Renal cortex interstitium (tissue), 15 donors: Measurements from ENCODE around the gene LARP7. TPM values are rescaled to one million over a fixed set of nuclear protein-coding genes. Genes with fewer than 3 reads are reported as not detected.
A peak's percentile ranks its signal among the peaks of the same experiment; 100 is the strongest.
"Not testable (repeated sequence)": the region's sequence is repeated elsewhere in the genome, so short reads cannot be mapped to it uniquely, and the experiment has no call there.

ENCODE experiments used
- DNase-seq, 11 donors: peaks; one replicate each; pipeline ENCODE4 v3.0.0-alpha.2; 2013; ENCODE audit warnings: low read depth in 9 of 11, low spot score in 4 of 11; ENCODE audit errors: extremely low read depth in 1 of 11
- long read RNA-seq, 16 experiments: transcript quantifications; one replicate each; lab custom pipeline, GENCODE V29; 2026
- polyA plus RNA-seq, 3 donors: library from polyadenylated mRNA; unstranded; fragments of 120-200 nt; gene quantifications; one replicate each; pipeline ENCODE4 v1.2.1, GENCODE V29; 2013; ENCODE audit not compliant: insufficient read length in 3 of 3

The LARP7 gene
- polyA plus RNA-seq: 100 to 1,000 TPM in 2 of 3 donors, 10 to 100 TPM in 1; 93.7 to 125 (median 119) TPM
- long read RNA-seq, donor 1, partial matches to known transcripts: 42 of 48 reads
- long read RNA-seq, donor 1, other reads (novel, unspliced or antisense): 0 of 48 reads
- long read RNA-seq, donor 2, partial matches to known transcripts: 37 of 42 reads
- long read RNA-seq, donor 2, other reads (novel, unspliced or antisense): 0 of 42 reads
- long read RNA-seq, donor 3, transcript LARP7-202 (13 exons, 2,286 nt): major isoform, 8 of 117 reads
- long read RNA-seq, donor 3, partial matches to known transcripts: 101 of 117 reads
- long read RNA-seq, donor 3, other reads (novel, unspliced or antisense): 0 of 117 reads
- long read RNA-seq, donor 4, partial matches to known transcripts: 74 of 86 reads
- long read RNA-seq, donor 4, other reads (novel, unspliced or antisense): 0 of 86 reads
- long read RNA-seq, donor 5: 0 reads
- long read RNA-seq, donor 6, transcript LARP7-208 (3 exons, 753 nt): major isoform, 6 of 73 reads
- long read RNA-seq, donor 6, partial matches to known transcripts: 62 of 73 reads
- long read RNA-seq, donor 6, other reads (novel, unspliced or antisense): 0 of 73 reads
- long read RNA-seq, donor 7, partial matches to known transcripts: 105 of 115 reads
- long read RNA-seq, donor 7, other reads (novel, unspliced or antisense): 0 of 115 reads
- long read RNA-seq, donor 8: 0 reads
- long read RNA-seq, donor 9, partial matches to known transcripts: 79 of 88 reads
- long read RNA-seq, donor 9, other reads (novel, unspliced or antisense): 0 of 88 reads
- long read RNA-seq, donor 10, transcript LARP7-206 (7 exons, 1,047 nt): major isoform, 8 of 116 reads
- long read RNA-seq, donor 10, partial matches to known transcripts: 105 of 116 reads
- long read RNA-seq, donor 10, other reads (novel, unspliced or antisense): 0 of 116 reads
- long read RNA-seq, donor 11, partial matches to known transcripts: 80 of 84 reads
- long read RNA-seq, donor 11, other reads (novel, unspliced or antisense): 0 of 84 reads
- long read RNA-seq, donor 12, partial matches to known transcripts: 23 of 26 reads
- long read RNA-seq, donor 12, other reads (novel, unspliced or antisense): 0 of 26 reads
- long read RNA-seq, donor 13: 0 reads
- long read RNA-seq, donor 14, transcript LARP7-202 (13 exons, 2,286 nt): major isoform, 7 of 72 reads
- long read RNA-seq, donor 14, transcript LARP7-201 (13 exons, 2,164 nt): minor isoform, 5 of 72 reads
- long read RNA-seq, donor 14, partial matches to known transcripts: 58 of 72 reads
- long read RNA-seq, donor 14, other reads (novel, unspliced or antisense): 0 of 72 reads
- long read RNA-seq, donor 15, partial matches to known transcripts: 14 of 25 reads
- long read RNA-seq, donor 15, other reads (novel, unspliced or antisense): 0 of 25 reads
- long read RNA-seq, donor 16, transcript LARP7-202 (13 exons, 2,286 nt): major isoform, 12 of 275 reads
- long read RNA-seq, donor 16, transcript LARP7-201 (13 exons, 2,164 nt): minor isoform, 5 of 275 reads
- long read RNA-seq, donor 16, partial matches to known transcripts: 247 of 275 reads
- long read RNA-seq, donor 16, other reads (novel, unspliced or antisense): 0 of 275 reads

DNA sequence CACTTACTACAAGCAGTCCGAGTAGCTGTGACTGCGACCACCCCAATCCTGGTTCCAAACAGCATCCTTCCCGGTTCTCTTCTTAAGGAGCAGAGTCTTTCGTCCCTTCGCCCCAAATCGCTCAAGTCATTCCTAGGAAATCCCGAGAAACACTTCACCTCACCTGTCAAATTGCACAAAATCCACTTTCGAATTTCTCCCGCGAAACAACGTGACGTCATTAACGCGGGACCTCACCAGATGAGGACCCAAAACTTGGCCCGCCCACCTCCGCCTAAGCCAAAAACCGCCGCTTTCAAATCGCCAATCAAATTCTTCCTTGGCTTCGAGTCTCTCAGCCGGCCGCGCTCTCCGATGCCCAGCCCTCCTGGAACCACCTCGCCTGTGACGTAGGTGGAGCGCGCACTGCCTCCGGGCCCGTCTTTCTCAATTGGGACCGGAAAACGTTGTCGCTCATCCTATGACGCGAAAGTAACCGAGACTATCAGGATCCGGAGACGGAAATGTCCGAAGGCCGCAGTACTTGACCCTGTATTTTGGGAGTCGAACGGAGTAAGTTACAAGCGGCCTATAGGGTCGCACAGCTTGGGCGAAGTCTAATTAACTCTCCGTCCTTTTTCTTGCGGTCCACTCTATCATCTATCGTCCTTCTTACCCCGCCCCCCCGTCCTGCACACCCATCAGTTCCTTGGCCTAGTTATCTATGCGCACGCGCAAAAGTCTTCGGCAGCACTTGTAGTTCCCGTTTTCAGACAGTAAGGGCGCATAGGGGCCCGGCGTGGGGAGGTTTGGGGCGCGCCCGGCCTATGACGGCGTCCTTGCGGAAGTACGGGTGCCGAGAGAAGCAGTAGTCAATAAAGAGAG, at the start of gene LARP7, which contains the start of gene ZGRF1:
TSS of gene LARP7 (plus strand) at position 456 of the 864 bp plus-strand sequence. CDS start 7,527 bp downstream, outside the sequence.
TSS of gene ZGRF1 (minus strand) at position 222 of the 864 bp plus-strand sequence. CDS start 3,733 bp downstream, outside the sequence.
- DNase-seq: peak; percentile 97 to 100 (median 99)

DNA sequence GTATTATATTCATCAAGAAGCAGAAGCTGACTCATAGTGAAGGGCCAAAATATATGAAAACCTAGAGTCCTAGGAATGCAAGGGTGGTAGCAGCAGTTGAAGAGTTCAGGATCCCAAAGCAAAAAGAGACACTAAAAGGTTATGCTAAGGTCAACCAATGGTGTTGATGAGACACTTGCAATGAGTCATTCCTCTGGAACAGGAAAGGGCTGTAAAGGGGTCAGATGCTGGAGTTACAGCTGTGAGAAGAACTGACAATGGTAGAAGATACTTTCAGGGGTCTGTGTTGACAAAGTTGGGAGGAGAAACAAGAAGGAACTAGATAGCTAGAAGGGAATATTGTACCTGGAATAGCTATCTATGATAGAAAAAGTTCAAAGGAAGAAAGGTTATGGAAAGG, 47.7 kb upstream of the LARP7 start:
- DNase-seq: no peak

DNA sequence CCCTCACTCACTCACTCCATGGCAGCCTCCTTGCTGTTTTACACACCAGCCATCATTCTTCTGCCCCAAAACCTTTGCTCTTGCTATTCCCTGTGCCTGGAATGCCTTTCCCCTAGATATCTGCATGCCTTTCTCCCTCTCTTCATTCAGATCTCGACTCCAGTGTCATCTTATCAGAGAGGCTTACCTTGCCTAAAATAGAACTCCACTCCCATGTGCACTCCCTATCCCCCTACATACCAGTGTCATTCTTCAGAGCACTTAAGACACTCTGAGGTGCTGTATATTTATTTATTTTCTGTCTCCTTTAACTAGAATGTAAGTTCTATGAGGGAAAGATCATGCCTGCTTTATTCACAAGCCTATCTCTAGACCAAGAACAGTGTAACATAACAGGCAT, 45.4 kb upstream of the LARP7 start:
- DNase-seq: no peak

DNA sequence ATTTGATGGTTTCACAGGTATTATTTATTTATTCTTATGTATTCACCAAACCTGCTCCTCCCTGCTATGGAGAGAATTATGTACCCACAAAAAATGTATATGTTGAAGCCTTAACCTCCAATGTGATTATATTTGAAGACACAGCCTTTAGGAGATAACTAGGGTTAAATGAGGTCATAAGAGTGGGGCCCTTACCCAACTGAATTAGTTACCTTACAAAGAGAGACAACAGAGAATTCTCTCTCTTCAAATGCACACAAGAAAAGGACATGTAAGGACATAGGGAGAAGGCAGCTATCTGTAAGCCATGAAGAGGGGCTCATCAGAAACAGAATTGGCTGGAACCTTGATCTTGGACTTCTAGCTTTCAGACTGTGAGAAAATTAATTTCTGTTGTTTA, 44.2 kb upstream of the LARP7 start:
- no peak for DNase-seq

DNA sequence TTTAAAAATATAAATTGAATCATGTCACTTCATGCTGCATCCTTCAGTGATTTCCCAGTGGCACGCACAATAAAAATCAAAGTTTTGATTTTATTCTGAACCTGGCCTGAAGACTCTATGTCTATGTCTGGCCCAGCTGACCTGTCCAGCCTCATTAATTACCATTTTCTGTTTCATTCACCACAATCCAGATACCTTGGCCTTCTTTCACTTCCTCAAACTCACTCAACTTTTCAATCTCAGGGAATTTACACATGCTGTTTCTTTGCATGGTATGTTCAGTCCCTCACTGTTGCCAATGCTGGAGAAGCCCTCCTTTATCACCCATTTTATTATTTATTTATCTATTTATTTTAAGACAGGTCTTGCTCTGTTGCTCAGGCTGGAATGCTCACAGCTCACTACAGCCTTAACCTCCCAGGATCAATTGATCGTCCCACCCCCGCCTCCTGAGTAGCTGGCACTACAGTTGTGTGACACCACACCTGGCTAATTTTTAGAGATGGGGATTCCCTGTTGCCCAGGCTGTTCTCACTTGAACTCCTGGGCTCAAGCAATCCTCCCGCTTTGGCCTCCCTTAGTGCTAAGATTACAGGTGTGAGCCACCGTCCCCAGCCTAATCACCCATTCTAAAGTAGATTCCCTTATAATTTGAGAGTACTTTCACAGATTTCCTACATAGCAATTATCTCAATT, 43.4 kb upstream of the LARP7 start:
- DNase-seq: no peak

DNA sequence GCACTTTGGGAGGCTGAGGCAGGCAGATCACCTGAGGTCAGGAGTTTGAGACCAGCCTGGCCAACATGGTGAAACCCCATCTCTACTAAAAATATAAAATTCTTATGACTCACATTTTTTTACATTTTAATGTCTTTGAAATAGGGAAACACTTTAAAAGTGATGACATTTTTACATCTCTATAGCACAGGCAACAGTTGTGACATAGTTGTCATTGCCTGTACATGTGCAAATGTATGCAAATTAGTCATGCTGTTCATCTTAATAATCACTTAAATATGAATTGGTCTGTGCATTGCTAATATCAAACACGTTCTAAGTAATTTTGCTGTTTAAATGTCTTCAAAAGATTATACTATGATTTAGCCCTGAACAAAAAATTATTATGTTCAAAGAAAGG, 42.0 kb upstream of the LARP7 start:
- DNase-seq: no peak

DNA sequence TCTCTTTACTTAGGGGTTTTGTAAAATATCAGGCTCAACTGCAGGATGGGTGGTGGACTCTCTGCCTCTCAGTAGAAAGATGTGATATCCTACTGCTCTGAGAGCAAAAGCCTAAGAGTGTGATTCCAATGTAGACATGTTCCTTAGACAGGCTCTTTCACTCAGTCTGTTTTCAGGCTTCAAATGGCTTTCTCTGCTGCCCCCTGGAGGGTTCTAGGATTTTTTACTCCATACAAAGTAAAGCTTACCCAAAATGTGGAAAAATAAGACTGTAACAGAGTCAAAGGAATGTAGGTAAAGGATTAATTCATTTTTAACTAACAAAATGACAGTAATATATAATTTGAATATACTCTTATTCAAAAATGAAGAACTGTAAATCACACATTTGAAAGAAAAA, 32.4 kb upstream of the LARP7 start:
- DNase-seq: peak; percentile 15 to 58 (median 29)

DNA sequence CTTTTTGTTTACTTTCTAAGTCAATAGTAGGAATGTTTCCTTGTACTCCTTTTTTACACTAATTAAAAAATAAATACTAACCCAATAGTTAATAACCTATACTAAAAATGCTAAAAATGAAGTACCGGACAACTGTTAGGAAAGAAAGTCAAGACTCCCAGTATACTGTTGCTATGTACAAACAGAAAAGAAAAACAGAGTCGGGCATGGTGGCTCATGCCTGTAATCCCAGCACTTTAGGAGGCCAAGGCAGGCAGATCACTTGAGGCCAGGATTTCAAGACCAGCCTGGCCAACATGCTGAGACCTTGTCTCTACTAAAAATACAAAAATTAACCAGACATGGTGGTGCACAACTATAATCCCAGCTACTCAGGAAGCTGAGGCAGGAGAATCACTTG, 24.1 kb upstream of the LARP7 start:
- not testable (repeated sequence) for DNase-seq

DNA sequence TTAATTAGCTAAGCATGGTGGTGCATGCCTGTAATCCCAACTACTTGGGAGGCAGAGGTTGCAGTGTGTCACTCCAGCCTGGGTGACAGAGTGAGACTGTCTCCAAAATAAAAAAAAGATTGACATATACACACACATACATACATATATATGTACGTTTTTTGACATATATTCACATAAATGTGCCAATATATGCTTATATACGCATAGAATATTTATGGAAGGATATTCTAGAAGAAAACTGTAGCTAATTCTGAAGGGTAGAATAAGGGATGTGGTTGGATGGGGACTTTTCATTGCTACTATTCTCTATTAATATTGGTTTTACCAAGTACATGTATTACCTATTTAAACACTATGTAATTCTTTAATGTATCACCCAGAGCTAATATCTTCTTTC, 20.0 kb upstream of the LARP7 start:
- DNase-seq: no peak

DNA sequence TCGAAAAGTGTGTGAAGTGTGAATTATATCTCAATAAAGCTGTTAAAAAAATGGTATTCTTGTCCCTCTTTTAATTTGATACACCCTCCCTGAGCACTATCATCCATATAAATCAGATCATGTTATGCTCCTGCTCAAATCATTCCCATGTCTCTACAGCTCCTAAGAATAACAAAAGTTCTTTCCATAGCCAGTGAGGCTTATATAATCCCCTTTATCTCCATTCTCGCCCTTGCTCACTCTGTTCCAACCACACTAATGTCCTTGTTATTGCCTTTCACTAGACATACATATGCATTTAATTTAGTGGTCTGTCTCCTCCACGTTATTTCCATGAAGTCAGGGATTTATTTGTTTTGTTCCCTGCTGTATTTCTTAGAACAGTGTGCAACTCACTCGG, 10.7 kb upstream of the LARP7 start:
- no peak for DNase-seq

DNA sequence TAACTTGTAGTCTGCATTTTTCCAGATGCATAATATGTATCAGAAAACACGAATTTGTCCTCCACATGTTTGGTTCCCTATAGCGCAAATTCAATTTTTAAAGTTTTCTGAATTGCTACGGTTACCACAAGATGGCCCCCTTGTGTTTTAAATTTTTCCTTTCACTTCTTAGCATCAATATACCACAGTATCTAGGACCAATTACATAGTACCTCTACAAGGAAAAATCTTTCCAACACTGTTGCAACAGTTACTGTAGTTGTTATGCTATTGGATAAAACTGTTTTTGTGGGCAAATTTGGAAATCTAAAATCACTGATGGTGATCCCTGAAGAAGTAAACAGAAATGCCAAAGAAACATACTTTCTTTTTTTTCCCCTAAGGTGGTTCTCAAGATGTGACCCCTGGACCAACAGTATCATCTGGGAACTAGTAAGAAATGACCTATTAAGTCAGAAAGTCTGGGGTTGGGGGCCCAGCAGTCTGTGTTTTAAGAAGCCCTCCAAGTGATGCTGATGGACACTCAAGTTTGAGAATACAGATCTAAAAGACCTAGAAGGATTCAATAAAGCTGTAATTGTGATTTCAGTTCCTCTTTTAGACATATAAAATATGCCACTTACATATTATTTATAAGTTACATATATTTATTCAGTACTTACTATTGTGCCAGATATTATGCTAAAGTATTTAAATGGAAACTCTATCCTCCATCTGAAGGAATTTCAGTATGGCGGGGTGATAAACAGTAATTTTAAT, 3.3 kb upstream of the LARP7 start:
- DNase-seq: peak in 2 of 11 donors; percentile 11 to 20

DNA sequence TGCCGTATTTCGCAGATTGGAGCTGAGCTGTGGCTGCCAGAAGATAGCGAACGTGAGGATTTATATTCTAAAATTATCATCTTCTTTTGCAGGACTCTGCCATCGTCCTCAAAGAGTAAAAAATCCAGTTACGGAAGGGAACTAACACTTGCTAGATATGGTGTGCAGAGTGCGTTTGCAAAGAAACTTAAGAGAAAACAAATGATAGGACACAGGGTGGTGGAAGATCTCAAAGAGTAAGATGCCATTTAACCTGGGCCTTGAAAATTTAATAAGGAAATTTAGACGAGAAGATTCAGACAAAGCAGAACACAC, 566 bp downstream of the LARP7 start:
- DNase-seq: no peak

DNA sequence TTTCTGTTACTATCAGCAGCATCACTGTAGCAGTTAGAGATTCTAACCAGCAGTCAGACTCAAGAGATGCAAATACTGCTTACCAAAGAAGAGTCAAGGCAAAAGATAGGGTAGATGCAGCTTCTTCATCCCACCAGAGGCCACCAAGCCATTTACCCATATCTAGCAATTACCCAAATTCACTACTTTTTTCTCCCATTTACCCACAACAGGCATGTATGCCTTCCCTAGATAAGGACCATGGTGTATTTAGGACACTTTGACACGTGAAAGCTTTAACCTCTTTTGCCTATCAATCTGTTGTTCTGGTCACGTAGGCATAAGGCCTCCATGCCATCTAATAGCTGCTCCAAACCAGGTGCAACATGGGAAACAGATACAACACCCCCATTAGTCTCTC, 5.6 kb downstream of the LARP7 start:
- no peak for DNase-seq

DNA sequence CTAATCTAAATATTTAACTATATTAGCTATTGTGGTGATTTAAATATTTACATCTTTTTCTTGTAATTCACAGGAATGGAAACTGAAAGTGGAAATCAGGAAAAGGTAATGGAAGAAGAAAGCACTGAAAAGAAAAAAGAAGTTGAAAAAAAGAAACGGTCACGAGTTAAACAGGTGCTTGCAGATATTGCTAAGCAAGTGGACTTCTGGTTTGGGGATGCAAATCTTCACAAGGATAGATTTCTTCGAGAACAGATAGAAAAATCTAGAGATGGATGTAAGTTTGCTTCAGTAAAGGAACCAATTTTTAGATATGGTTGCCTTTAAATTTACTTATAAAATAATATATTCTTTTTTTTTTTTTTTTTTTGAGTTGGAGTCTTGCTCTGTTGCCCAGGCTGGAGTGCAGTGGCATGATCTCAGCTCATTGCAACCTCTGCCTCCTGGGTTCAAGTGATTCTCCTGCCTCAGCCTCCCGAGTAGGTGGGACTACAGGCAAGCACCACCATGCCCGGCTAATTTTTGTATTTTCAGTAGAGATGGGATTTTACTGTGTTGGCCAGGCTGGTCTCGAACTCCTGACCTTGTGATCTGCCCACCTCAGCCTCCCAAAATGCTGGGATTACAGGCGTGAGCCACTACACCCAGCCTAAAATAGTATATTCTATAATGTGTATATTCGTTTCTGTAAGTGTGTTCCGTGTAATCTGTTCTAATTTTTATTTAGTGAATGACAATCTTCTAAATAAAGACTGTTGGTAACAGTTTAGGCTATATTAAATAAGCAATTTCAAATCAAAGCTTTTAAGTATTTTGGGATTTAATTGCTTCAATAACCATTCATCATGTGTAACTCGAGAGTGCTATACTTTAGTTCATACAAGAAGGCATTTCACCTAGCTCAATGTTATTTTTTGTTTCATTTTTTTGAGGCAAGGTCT, 7.9 kb downstream of the LARP7 start:
- not testable (repeated sequence) for DNase-seq

DNA sequence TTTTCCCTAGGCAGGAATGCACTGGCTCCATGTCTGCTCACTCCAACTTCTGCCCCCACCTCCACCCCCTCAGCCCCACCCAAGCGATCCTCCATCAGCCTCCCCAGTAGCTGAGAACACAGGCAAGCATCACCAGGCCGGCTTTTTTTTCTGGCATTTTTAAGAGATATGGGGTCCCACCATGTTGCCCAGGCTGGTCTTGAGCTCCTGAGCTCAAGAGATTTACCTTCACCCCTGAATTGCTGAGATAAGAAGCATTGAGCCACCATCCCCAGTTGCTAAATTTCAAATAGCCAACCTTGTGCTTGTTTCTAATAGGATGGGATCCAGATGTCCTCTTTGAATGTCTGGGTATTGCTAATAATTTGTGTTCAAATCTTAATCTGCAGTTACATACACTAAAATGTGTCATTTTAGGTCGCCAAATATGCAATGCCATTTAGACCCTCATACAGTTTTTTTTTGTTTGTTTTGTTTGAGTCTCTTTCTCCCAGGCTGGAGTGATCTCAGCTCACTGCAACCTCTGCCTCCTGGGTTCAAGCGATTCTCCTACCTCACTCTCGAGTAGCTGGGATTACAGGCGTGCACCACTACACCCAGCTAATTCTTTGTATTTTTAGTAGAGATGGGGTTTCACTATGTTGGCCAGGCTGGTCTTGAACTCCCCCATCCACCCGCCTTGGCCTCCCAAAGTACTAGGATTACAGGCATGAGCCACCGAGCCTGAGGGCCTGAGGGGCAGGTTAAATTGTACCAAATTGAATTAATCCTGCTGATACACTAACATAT, 8.8 kb downstream of the LARP7 start:
- DNase-seq: no peak
